Tibial nerve (tissue), 4 donors: ENCODE measurements around the gene RAPGEF6.

Experiments
- EP300 ChIP-seq, 2 donors: sonication (generic); formaldehyde crosslinking; IDR thresholded peaks; one replicate each; pipeline ENCODE4 v1.6.1; 2017; ENCODE audit warnings: antibody characterized with exemption in 2 of 2, mild to moderate bottlenecking in 1 of 2
- POLR2A ChIP-seq, 2 donors: fragments of 450-650 bp; IDR thresholded peaks; one replicate each; pipeline ENCODE4 v1.6.1; 2017; ENCODE audit warnings: antibody characterized with exemption in 2 of 2, mild to moderate bottlenecking in 2 of 2, moderate library complexity in 2 of 2
- TF ChIP-seq, protein P1 (sequence below), 5 experiments: fragments of 200-600 bp in 3 of 5; fragments of 450-650 bp in 2 of 5; sonication (generic) in 3 of 5; IDR thresholded peaks; one replicate each; pipeline ENCODE4 v1.5.1; 2016 to 2019; ENCODE audit warnings: antibody characterized with exemption in 5 of 5, mild to moderate bottlenecking in 3 of 5, moderate library complexity in 2 of 5

DNA sequence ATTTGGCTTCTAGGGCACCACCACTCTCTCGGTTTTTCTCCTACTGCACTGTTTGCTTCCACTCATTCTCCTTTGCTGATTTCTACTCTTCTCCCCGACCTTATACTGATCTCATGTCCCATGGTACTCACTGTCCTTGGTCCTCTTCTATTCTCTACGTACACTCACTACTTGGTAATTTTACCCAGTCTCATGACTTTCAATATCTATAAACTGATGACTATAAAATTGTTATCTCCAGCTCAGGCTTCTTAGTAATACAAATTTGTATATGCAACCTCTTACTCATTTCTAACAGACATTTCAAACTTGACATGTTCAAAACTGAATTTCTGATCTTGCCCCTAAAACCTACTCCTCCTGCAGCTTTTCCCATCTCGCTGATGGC, 4.1 kb downstream of the RAPGEF6 start:
- TF ChIP-seq, protein P1, sequence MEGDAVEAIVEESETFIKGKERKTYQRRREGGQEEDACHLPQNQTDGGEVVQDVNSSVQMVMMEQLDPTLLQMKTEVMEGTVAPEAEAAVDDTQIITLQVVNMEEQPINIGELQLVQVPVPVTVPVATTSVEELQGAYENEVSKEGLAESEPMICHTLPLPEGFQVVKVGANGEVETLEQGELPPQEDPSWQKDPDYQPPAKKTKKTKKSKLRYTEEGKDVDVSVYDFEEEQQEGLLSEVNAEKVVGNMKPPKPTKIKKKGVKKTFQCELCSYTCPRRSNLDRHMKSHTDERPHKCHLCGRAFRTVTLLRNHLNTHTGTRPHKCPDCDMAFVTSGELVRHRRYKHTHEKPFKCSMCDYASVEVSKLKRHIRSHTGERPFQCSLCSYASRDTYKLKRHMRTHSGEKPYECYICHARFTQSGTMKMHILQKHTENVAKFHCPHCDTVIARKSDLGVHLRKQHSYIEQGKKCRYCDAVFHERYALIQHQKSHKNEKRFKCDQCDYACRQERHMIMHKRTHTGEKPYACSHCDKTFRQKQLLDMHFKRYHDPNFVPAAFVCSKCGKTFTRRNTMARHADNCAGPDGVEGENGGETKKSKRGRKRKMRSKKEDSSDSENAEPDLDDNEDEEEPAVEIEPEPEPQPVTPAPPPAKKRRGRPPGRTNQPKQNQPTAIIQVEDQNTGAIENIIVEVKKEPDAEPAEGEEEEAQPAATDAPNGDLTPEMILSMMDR (IDR thresholded peaks at IDR 0.05): no peak
- TF ChIP-seq POLR2A (IDR thresholded peaks at IDR 0.05) (no peak), EP300 (IDR thresholded peaks at IDR 0.05) (no peak)
